H1 (cell line): ENCODE data around the gene ALOX15B. TPM values are rescaled to one million over a fixed set of nuclear protein-coding genes. Genes with fewer than 3 reads are reported as not detected.
A peak's percentile ranks its signal among the peaks of the same experiment; 100 is the strongest.

Source experiments
- CTCF ChIA-PET: fragments of 300-600 bp; sonication (Branson Sonifier 250); formaldehyde crosslinking; loops from one replicate; lab custom pipeline; 2021; ENCODE audit not compliant: partially characterized antibody; lab: Charles Lee
- POLR2A ChIA-PET: fragments of 300-600 bp; sonication (Branson Sonifier 250); formaldehyde crosslinking; loops from one replicate; lab custom pipeline; 2021; ENCODE audit warnings: inconsistent platforms; ENCODE audit not compliant: partially characterized antibody; lab: Charles Lee
- DNase-seq, 2 experiments: peaks; one replicate each; pipeline versions ENCODE4 v3.0.0 to v3.0.0-alpha.2; 2010 to 2022; ENCODE audit warnings: low spot score in 2 of 2, low read depth in 1 of 2, mixed read lengths in 1 of 2
- FAIRE-seq: peaks from 2 replicates; lab custom pipeline; 2011; peaks lifted over from hg19 to GRCh38; lab: Jason Lieb, UNC
- H2AFZ ChIP-seq: 2 replicates; pipeline ENCODE4 v1.8.1; 2012; ENCODE audit warnings: low read length, inconsistent platforms
- H2AK5ac ChIP-seq: 2 replicates; pipeline ENCODE4 v1.6.1; 2013; ENCODE audit warnings: low read depth, low read length
- H2BK120ac ChIP-seq: replicated peaks from 2 replicates; pipeline ENCODE3; 2013; ENCODE audit warnings: low read depth, low read length, inconsistent platforms
- H2BK12ac ChIP-seq: 2 replicates; pipeline ENCODE4 v1.6.1; 2013; ENCODE audit warnings: low read depth, low read length
- H2BK15ac ChIP-seq: 2 replicates; pipeline ENCODE4 v1.6.1; 2013; ENCODE audit warnings: low read length
- H2BK20ac ChIP-seq: 2 replicates; pipeline ENCODE4 v1.6.1; 2013; ENCODE audit warnings: low read length
- H2BK5ac ChIP-seq: 2 replicates; pipeline ENCODE4 v1.6.1; 2013; ENCODE audit warnings: low read depth, low read length
- H3K14ac ChIP-seq: 2 replicates; pipeline ENCODE4 v1.6.1; 2013; ENCODE audit warnings: inconsistent platforms; ENCODE audit not compliant: insufficient read length
- H3K18ac ChIP-seq: 2 replicates; pipeline ENCODE4 v1.6.1; 2013; ENCODE audit warnings: low read length; ENCODE audit errors: extremely low read depth
- H3K23ac ChIP-seq: 2 replicates; pipeline ENCODE4 v1.6.1; 2013; ENCODE audit warnings: inconsistent platforms; ENCODE audit not compliant: insufficient read length
- H3K23me2 ChIP-seq: 2 replicates; pipeline ENCODE4 v1.6.1; 2013; ENCODE audit warnings: low read depth, low read length
- H3K27ac ChIP-seq: 2 replicates; pipeline ENCODE4 v1.6.1; 2011; ENCODE audit warnings: low read depth, low read length, inconsistent platforms
- H3K27me3 ChIP-seq, 4 experiments: replicated peaks in 1 of 4; 1 replicate in 1 of 4; 2 replicates in 3 of 4; pipeline versions ENCODE4 v1.6.1 to v1.8.1; 2011 to 2013; ENCODE audit warnings: low read length in 3 of 4, mild to moderate bottlenecking in 3 of 4, inconsistent platforms in 2 of 4, mixed read lengths in 2 of 4, moderate library complexity in 1 of 4; ENCODE audit not compliant: control insufficient read depth in 3 of 4, insufficient read depth in 3 of 4; ENCODE audit errors: extremely low read depth in 1 of 4
- H3K36me3 ChIP-seq, 4 experiments: 2 replicates each; pipeline versions ENCODE4 v1.6.1 to v1.8.1; 2011 to 2013; ENCODE audit warnings: mild to moderate bottlenecking in 4 of 4, low read length in 3 of 4, moderate library complexity in 2 of 4, control low read depth in 1 of 4, inconsistent platforms in 1 of 4; ENCODE audit not compliant: insufficient read depth in 4 of 4, control insufficient read depth in 2 of 4
- H3K4ac ChIP-seq: replicated peaks from 2 replicates; pipeline ENCODE3; 2013; ENCODE audit warnings: low read length, low read depth, mixed read lengths, inconsistent platforms; ENCODE audit not compliant: insufficient read length
- H3K4me1 ChIP-seq, 4 experiments: replicated peaks in 1 of 4; 1 replicate in 1 of 4; 2 replicates in 3 of 4; pipeline versions ENCODE4 v1.6.1 to v1.8.1; 2011 to 2013; ENCODE audit warnings: low read length in 3 of 4, inconsistent platforms in 2 of 4, mixed read lengths in 1 of 4; ENCODE audit not compliant: insufficient read depth in 4 of 4, control insufficient read depth in 3 of 4
- H3K4me2 ChIP-seq, 2 experiments: 2 replicates each; pipeline versions ENCODE4 v1.6.1 to v1.8.1; 2011 to 2013; ENCODE audit warnings: low read depth in 2 of 2, low read length in 2 of 2, control low read depth in 1 of 2, inconsistent platforms in 1 of 2, mild to moderate bottlenecking in 1 of 2; ENCODE audit not compliant: insufficient read depth in 1 of 2
- H3K4me3 ChIP-seq, 4 experiments: fragments of 200-600, 300-600 bp in 1 of 4; sonication (generic), shearing (Covaris generic), sonication (Bioruptor Twin) in 1 of 4; 2 replicates each; pipeline versions ENCODE4 v1.5.1 to v1.8.1; 2011 to 2016; ENCODE audit warnings: low read length in 4 of 4, low read depth in 3 of 4, control low read depth in 2 of 4, inconsistent platforms in 2 of 4, mild to moderate bottlenecking in 2 of 4, mixed read lengths in 1 of 4, moderate library complexity in 1 of 4; ENCODE audit not compliant: insufficient read depth in 2 of 4; ENCODE audit errors: extremely low read depth in 1 of 4
- H3K56ac ChIP-seq: replicated peaks from 2 replicates; pipeline ENCODE3; 2013; ENCODE audit warnings: low read depth, mild to moderate bottlenecking, mixed read lengths, low read length, inconsistent platforms; ENCODE audit not compliant: insufficient read length
- H3K79me1 ChIP-seq: 2 replicates; pipeline ENCODE4 v1.6.1; 2013; ENCODE audit warnings: low read depth, low read length, control low read depth
- H3K79me2 ChIP-seq, 2 experiments: 2 replicates each; pipeline versions ENCODE4 v1.6.1 to v1.8.1; 2012 to 2013; ENCODE audit warnings: low read length in 2 of 2, mild to moderate bottlenecking in 2 of 2, inconsistent platforms in 1 of 2; ENCODE audit not compliant: insufficient read depth in 2 of 2, control insufficient read depth in 1 of 2
- H3K9ac ChIP-seq, 4 experiments: replicated peaks in 1 of 4; 1 replicate in 1 of 4; 2 replicates in 3 of 4; pipeline versions ENCODE4 v1.6.1 to v1.8.1; 2011 to 2013; ENCODE audit warnings: low read depth in 3 of 4, low read length in 3 of 4, control low read depth in 2 of 4, mild to moderate bottlenecking in 2 of 4, moderate library complexity in 2 of 4, inconsistent platforms in 1 of 4; ENCODE audit errors: extremely low read depth in 1 of 4
- H3K9me3 ChIP-seq, 2 experiments: 2 replicates each; pipeline versions ENCODE4 v1.6.1 to v1.8.1; 2012 to 2013; ENCODE audit warnings: mild to moderate bottlenecking in 2 of 2, moderate library complexity in 2 of 2, control low read depth in 1 of 2, inconsistent platforms in 1 of 2, low read depth in 1 of 2, low read length in 1 of 2, mixed read lengths in 1 of 2; ENCODE audit not compliant: insufficient read depth in 2 of 2
- H4K20me1 ChIP-seq, 2 experiments: replicated peaks in 1 of 2; 2 replicates each; pipeline versions ENCODE3 to v1.8.1; 2011 to 2013; ENCODE audit warnings: inconsistent platforms in 2 of 2, low read length in 2 of 2, mild to moderate bottlenecking in 1 of 2; ENCODE audit not compliant: insufficient read depth in 2 of 2, control insufficient read depth in 1 of 2
- H4K5ac ChIP-seq: 2 replicates; pipeline ENCODE4 v1.6.1; 2013; ENCODE audit warnings: low read length, low read depth, mixed read lengths, inconsistent platforms; ENCODE audit not compliant: insufficient read length
- H4K8ac ChIP-seq: 2 replicates; pipeline ENCODE4 v1.8.0; 2013; ENCODE audit warnings: mild to moderate bottlenecking, moderate library complexity, low read length, inconsistent platforms; ENCODE audit not compliant: insufficient read depth; ENCODE audit errors: extremely low read depth
- H4K91ac ChIP-seq: replicated peaks from 2 replicates; pipeline ENCODE3; 2013; ENCODE audit warnings: low read length, mixed read lengths, inconsistent platforms; ENCODE audit not compliant: insufficient read length
- BCL11A ChIP-seq, 2 experiments: IDR thresholded peaks; one replicate each; pipeline ENCODE4 v1.6.1; 2011; ENCODE audit warnings: low read depth in 2 of 2, low read length in 2 of 2, mild to moderate bottlenecking in 2 of 2
- CBX8 ChIP-seq: fragments of 300-800, 300-1000 bp; sonication (generic); IDR thresholded peaks from 2 replicates; pipeline ENCODE4 v1.7.1; 2016; ENCODE audit warnings: low read depth, low read length, borderline replicate concordance
- CHD2 ChIP-seq: IDR thresholded peaks from 2 replicates; pipeline ENCODE4 v1.6.1; 2012; ENCODE audit warnings: low read length, improper control_type of control experiment
- EP300 ChIP-seq, 2 experiments: IDR thresholded peaks; 1 replicate in 1 of 2; 2 replicates in 1 of 2; pipeline ENCODE4 v1.6.1; 2011 to 2012; ENCODE audit warnings: low read depth in 2 of 2, low read length in 2 of 2, mild to moderate bottlenecking in 2 of 2, borderline replicate concordance in 1 of 2, inconsistent platforms in 1 of 2, moderate library complexity in 1 of 2
- MAFK ChIP-seq: IDR thresholded peaks from 2 replicates; pipeline ENCODE4 v1.6.1; 2012; ENCODE audit warnings: low read depth, mild to moderate bottlenecking, improper control_type of control experiment, low read length
- RFX5 ChIP-seq: IDR thresholded peaks from 2 replicates; pipeline ENCODE4 v1.6.1; 2011; ENCODE audit warnings: low read depth, low read length, improper control_type of control experiment, borderline replicate concordance
- SP1 ChIP-seq: IDR thresholded peaks from 2 replicates; pipeline ENCODE4 v1.6.1; 2011; ENCODE audit warnings: low read depth, low read length
- SP4 ChIP-seq: IDR thresholded peaks from 2 replicates; pipeline ENCODE4 v1.6.1; 2012; ENCODE audit warnings: low read length, inconsistent platforms
- YY1 ChIP-seq: IDR thresholded peaks from 2 replicates; pipeline ENCODE4 v1.6.1; 2011; ENCODE audit warnings: low read depth, mild to moderate bottlenecking, low read length
- WGBS, 2 experiments: shearing (Covaris generic) in 1 of 2; methylation state at CpG; one replicate each; pipeline versions ENCODE4 v1.1.6 to v1.1.7; 2013 to 2015; ENCODE audit warnings: low lambda C conversion rate in 2 of 2, mixed read lengths in 2 of 2, inconsistent platforms in 1 of 2, low coverage in 1 of 2, missing lambda C conversion rate in 1 of 2; ENCODE audit not compliant: insufficient replicate concordance in 2 of 2, insufficient coverage in 1 of 2, insufficient read length in 1 of 2; ENCODE audit errors: extremely low coverage in 1 of 2, missing lambda C conversion rate in 1 of 2; 5-methylcytosine and 5-hydroxymethylcytosine counted together
- polyA plus RNA-seq, 7 experiments: library from polyadenylated mRNA; depleted of rRNA in 3 of 7; stranded (reverse) in 5 of 7; unstranded in 2 of 7; fragments of >200 nt in 5 of 7; fragments of 200-250 nt in 2 of 7; gene quantifications; 1 replicate in 5 of 7; 2 replicates in 1 of 7; 4 replicates in 1 of 7; pipeline versions ENCODE4 v1.2.1 to v1.2.3, GENCODE V29; 2011 to 2013; ENCODE audit warnings: missing spikeins in 2 of 7, mixed read lengths in 2 of 7
- total RNA-seq: library from RNA; stranded (reverse); fragmentation: NEBNext Ultra II Directional; extraction: Animal tissue kit (Norgen Biotek cat#: 25700); gene quantifications from 2 replicates; pipeline ENCODE4 v1.2.1, GENCODE V29; 2021
- TF ChIP-seq, protein P1 (sequence below), 3 experiments: IDR thresholded peaks; 1 replicate in 2 of 3; 2 replicates in 1 of 3; pipeline versions ENCODE4 v1.5.1 to v1.6.1; 2011; ENCODE audit warnings: low read length in 3 of 3, mild to moderate bottlenecking in 3 of 3, inconsistent platforms in 2 of 3, low read depth in 1 of 3, moderate library complexity in 1 of 3; ENCODE audit not compliant: insufficient read depth in 1 of 3; ENCODE audit errors: control extremely low read depth in 1 of 3

ALOX15B gene
- total and polyA plus RNA-seq, 2 of the 8 experiments (the other 6 are each of a cell fraction or from before 2014, with no cell fraction given): 0.63 to 0.91 TPM

DNA sequence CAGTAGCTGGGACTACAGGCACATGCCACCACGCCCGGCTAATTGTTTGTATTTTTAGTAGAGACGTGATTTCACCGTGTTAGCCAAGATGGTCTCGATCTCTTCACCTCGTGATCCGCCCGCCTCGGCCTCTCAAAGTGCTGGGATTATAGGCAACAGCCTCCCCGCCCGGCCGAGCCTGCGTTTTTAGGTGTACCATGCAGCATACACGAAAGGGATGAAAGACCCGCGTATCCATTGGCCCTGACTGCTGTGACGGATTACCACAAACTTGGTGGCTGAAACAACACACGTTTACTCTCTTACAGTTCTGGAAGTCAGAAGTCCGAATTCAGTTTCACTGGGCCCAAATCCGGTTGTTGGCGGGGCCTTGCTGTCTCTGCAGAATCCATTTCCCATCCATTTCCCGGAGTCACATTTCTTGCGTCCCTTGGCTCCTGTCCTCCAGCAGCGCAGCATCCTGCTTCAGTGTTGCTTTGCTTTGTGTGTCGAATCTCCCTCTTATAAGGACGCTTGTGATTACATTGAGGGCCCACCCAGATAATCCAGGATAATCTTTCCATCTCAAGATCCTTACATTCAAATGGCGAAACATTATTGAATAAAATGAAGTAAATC, 44.8 kb upstream of the ALOX15B start:
- 0 out of 2 replicates have a peak overlapping the region, but pooled peaks have one; percentile 34 for H2AK5ac ChIP-seq
- no peak for DNase-seq
- H3K9me3 ChIP-seq: no peaks in the 10 kb centered on the region
- H3K4me2 ChIP-seq: no peak overlapping the region
- no peak overlapping the region for H3K4ac ChIP-seq
- ChIA-PET POLR2A (interaction anchor here (1.6 kb wide), 1 partner anchor 17 kb away, joined by 5 read pairs; no protein-coding TSS in a partner anchor), CTCF (interaction anchor here (1.2 to 2.6 kb wide), 5 partner anchors 21 to 156 kb away, joined by 3 to 9 read pairs (median 6); partner anchors contain the start of gene ALOX15B)
- no peak overlapping the region for H4K8ac ChIP-seq
- H4K20me1 ChIP-seq: peaks cover 0 to 4% of the 10 kb centered on the region in 2 experiments
- no peak overlapping the region for H3K27ac ChIP-seq
- H3K23me2 ChIP-seq: peaks cover 5% of the 10 kb centered on the region; the same call in 1 of the 2 replicates
- H2BK120ac ChIP-seq: no peak overlapping the region
- H3K27me3 ChIP-seq: peaks cover 0 to 14% (median 6%) of the 10 kb centered on the region in 4 experiments; a peak in 4 of 7 replicates
- H4K5ac ChIP-seq: no peak overlapping the region
- no peaks in the 10 kb centered on the region for H3K79me1 ChIP-seq
- no peak for FAIRE-seq
- no peaks in the 10 kb centered on the region for H3K36me3 ChIP-seq
- H3K23ac ChIP-seq: no peak overlapping the region
- H3K9ac ChIP-seq: no peak overlapping the region
- WGBS, 2 experiments: 85% methylated on average over 27 of the region's 27 CpGs; no CpG with 5 or more reads in 1 of the 2 experiments
- H2BK5ac ChIP-seq: no peak overlapping the region
- no peak overlapping the region for H3K56ac ChIP-seq
- H2BK12ac ChIP-seq: no peak overlapping the region
- no peak overlapping the region for H3K4me3 ChIP-seq
- H4K91ac ChIP-seq: no peak overlapping the region
- H3K18ac ChIP-seq: no peak overlapping the region
- no peak overlapping the region for H3K14ac ChIP-seq
- no peak overlapping the region for H2AFZ ChIP-seq
- no peak overlapping the region for H2BK15ac ChIP-seq
- H2BK20ac ChIP-seq: no peak overlapping the region
- peaks cover 0 to 2% (median 0%) of the 10 kb centered on the region in 4 experiments; a peak in 1 of 7 replicates for H3K4me1 ChIP-seq
- no peaks in the 10 kb centered on the region for H3K79me2 ChIP-seq
- TF ChIP-seq RFX5: no peak
- TF ChIP-seq SP4: no peak
- no peak for TF ChIP-seq SP1
- TF ChIP-seq, protein P1, sequence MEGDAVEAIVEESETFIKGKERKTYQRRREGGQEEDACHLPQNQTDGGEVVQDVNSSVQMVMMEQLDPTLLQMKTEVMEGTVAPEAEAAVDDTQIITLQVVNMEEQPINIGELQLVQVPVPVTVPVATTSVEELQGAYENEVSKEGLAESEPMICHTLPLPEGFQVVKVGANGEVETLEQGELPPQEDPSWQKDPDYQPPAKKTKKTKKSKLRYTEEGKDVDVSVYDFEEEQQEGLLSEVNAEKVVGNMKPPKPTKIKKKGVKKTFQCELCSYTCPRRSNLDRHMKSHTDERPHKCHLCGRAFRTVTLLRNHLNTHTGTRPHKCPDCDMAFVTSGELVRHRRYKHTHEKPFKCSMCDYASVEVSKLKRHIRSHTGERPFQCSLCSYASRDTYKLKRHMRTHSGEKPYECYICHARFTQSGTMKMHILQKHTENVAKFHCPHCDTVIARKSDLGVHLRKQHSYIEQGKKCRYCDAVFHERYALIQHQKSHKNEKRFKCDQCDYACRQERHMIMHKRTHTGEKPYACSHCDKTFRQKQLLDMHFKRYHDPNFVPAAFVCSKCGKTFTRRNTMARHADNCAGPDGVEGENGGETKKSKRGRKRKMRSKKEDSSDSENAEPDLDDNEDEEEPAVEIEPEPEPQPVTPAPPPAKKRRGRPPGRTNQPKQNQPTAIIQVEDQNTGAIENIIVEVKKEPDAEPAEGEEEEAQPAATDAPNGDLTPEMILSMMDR (IDR thresholded peaks at IDR 0.05; ENCODE audit: control extremely low read depth in 1 of 3, insufficient read depth in 1 of 3, low read depth in 1 of 3, low read length in 3 of 3): no peak
- no peak for TF ChIP-seq MAFK
- no peak for TF ChIP-seq CBX8
- TF ChIP-seq CHD2: no peak
- TF ChIP-seq BCL11A (IDR thresholded peaks at IDR 0.05; ENCODE audit: low read depth in 2 of 2, low read length in 2 of 2): no peak
- TF ChIP-seq EP300 (IDR thresholded peaks at IDR 0.05; ENCODE audit: borderline replicate concordance in 1 of 2, low read depth in 2 of 2, low read length in 2 of 2): no peak
- TF ChIP-seq YY1: no peak
